Activated CD8-positive, alpha-beta memory T cell treated with anti-CD3 and anti-CD28 coated beads, Interleukin-2, amount 10 ng/mL, durations not matched to agents 7 days and 5 days (primary cell): ENCODE results near the gene MAST4. TPM values are rescaled to one million over a fixed set of nuclear protein-coding genes. Genes with fewer than 3 reads are reported as not detected.
"Not testable (repeated sequence)": the region's sequence is repeated elsewhere in the genome, so short reads cannot be mapped to it uniquely, and the experiment has no call there.

Source experiments
- ATAC-seq: fragments of 150-1000 bp; cut with Tn5 transposase; one replicate; pipeline ENCODE4 v1.10.0; 2021; ENCODE audit warnings: moderate library complexity
- CTCF ChIA-PET: fragments of 350-600 bp; sonication (Branson Sonifier 250); formaldehyde crosslinking; loops from one replicate; lab custom pipeline; 2021; ENCODE audit warnings: antibody characterized with exemption; lab: Charles Lee
- DNase-seq: peaks from one replicate; pipeline ENCODE4 v3.0.0-alpha.2; 2020
- H3K27ac Mint-ChIP-seq: one replicate; pipeline ENCODE4 v1.8.0; 2021; ENCODE audit warnings: mild to moderate bottlenecking, mixed read lengths
- H3K27me3 Mint-ChIP-seq: one replicate; pipeline ENCODE4 v1.8.0; 2021; ENCODE audit warnings: mixed read lengths
- H3K36me3 Mint-ChIP-seq: one replicate; pipeline ENCODE4 v1.8.0; 2021; ENCODE audit warnings: mild to moderate bottlenecking, mixed read lengths
- H3K4me1 Mint-ChIP-seq: one replicate; pipeline ENCODE4 v1.8.0; 2021; ENCODE audit warnings: mixed read lengths
- H3K4me3 Mint-ChIP-seq: one replicate; pipeline ENCODE4 v1.8.0; 2021; ENCODE audit warnings: mild to moderate bottlenecking, moderate library complexity, mixed read lengths
- H3K9me3 Mint-ChIP-seq: one replicate; pipeline ENCODE4 v1.8.0; 2022; ENCODE audit warnings: low read depth, mixed read lengths
- total RNA-seq, 2 experiments: library from RNA; stranded (reverse); gene quantifications; one replicate each; pipeline ENCODE4 v1.2.3, GENCODE V29; 2021

Gene MAST4
- total RNA-seq, 2 experiments from 2014 or later: 21.6 to 25.2 TPM

GRCh38 chr5:67163231-67163756, 567.1 kb downstream of the MAST4 start:
- peaks cover 71% of the 10 kb centered on the region for H3K4me1 Mint-ChIP-seq
- no peak for DNase-seq
- H3K27ac Mint-ChIP-seq: peak overlapping the region; percentile 100
- peak overlapping the region; percentile 87 for H3K4me3 Mint-ChIP-seq
- CTCF ChIA-PET: interaction anchor here (0.8 to 18.1 kb wide), 3 partner anchors 43 to 341 kb away, joined by 4 to 521 read pairs (median 5); partner anchors contain the start of gene CD180
- ATAC-seq: no peak
- no peaks in the 10 kb centered on the region for H3K27me3 Mint-ChIP-seq
- H3K36me3 Mint-ChIP-seq: peaks cover 60% of the 10 kb centered on the region
- no peaks in the 10 kb centered on the region for H3K9me3 Mint-ChIP-seq

DNA sequence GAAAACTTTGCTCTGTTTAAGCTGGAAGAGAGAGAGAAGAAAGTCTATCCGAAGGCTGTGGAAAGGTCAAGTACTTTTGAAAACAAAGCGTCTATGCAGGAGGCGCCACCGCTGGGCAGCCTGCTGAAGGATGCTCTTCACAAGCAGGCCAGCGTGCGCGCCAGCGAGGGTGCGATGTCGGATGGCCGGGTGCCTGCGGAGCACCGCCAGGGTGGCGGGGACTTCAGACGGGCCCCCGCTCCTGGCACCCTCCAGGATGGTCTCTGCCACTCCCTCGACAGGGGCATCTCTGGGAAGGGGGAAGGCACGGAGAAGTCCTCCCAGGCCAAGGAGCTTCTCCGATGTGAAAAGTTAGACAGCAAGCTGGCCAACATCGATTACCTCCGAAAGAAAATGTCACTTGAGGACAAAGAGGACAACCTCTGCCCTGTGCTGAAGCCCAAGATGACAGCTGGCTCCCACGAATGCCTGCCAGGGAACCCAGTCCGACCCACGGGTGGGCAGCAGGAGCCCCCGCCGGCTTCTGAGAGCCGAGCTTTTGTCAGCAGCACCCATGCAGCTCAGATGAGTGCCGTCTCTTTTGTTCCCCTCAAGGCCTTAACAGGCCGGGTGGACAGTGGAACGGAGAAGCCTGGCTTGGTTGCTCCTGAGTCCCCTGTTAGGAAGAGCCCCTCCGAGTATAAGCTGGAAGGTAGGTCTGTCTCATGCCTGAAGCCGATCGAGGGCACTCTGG, 567.8 kb downstream of the MAST4 start:
- Mint-ChIP-seq H3K4me1 (peaks cover 74% of the 10 kb centered on the region), H3K4me3 (peak overlapping the region; percentile 87), H3K9me3 (no peaks in the 10 kb centered on the region), H3K27ac (peak overlapping the region; percentile 100), H3K27me3 (no peaks in the 10 kb centered on the region), H3K36me3 (peaks cover 65% of the 10 kb centered on the region)
- no peak for DNase-seq
- CTCF ChIA-PET: interaction anchor here (0.8 to 18.1 kb wide), 3 partner anchors 8 to 43 kb away, joined by 3 to 521 read pairs (median 4); partner anchors contain the start of gene CD180
- ATAC-seq: no peak

DNA sequence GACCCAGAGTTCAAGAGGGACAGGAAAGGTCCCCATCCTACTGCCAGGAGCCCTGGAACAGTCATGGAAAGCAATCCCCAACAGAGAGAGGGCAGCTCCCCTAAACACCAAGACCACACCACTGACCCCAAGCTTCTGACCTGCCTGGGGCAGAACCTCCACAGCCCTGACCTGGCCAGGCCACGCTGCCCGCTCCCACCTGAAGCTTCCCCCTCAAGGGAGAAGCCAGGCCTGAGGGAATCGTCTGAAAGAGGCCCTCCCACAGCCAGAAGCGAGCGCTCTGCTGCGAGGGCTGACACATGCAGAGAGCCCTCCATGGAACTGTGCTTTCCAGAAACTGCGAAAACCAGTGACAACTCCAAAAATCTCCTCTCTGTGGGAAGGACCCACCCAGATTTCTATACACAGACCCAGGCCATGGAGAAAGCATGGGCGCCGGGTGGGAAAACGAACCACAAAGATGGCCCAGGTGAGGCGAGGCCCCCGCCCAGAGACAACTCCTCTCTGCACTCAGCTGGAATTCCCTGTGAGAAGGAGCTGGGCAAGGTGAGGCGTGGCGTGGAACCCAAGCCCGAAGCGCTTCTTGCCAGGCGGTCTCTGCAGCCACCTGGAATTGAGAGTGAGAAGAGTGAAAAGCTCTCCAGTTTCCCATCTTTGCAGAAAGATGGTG, 568.8 kb downstream of the MAST4 start:
- Mint-ChIP-seq H3K27me3 (no peaks in the 10 kb centered on the region), H3K4me3 (peak overlapping the region; percentile 87), H3K4me1 (peaks cover 69% of the 10 kb centered on the region), H3K9me3 (no peaks in the 10 kb centered on the region), H3K27ac (peak overlapping the region; percentile 100), H3K36me3 (peaks cover 69% of the 10 kb centered on the region)
- CTCF ChIA-PET: interaction anchor here (1.0 to 18.1 kb wide), 2 partner anchors 9 to 42 kb away, joined by 3 to 521 read pairs; partner anchors contain the start of gene CD180
- DNase-seq: no peak
- no peak for ATAC-seq

- Mint-ChIP-seq H3K4me3 (peak overlapping the region; percentile 87), H3K4me1 (peaks cover 63% of the 10 kb centered on the region), H3K36me3 (peaks cover 67% of the 10 kb centered on the region), H3K27me3 (no peaks in the 10 kb centered on the region), H3K9me3 (no peaks in the 10 kb centered on the region), H3K27ac (peak overlapping the region; percentile 100)
- ATAC-seq: peak; percentile 82
- peak; percentile 96 for DNase-seq
- CTCF ChIA-PET: interaction anchor here (0.9 to 18.1 kb wide), 8 partner anchors 11 to 343 kb away, joined by 3 to 521 read pairs (median 12); partner anchors contain the start of gene CD180
These were observed 569.6 kb downstream of the MAST4 start for GRCh38 chr5:67165526-67166459.

GRCh38 chr5:67166460-67167285, 570.5 kb downstream of the MAST4 start:
- Mint-ChIP-seq H3K27me3 (no peaks in the 10 kb centered on the region), H3K4me1 (peaks cover 54% of the 10 kb centered on the region), H3K4me3 (peak overlapping the region; percentile 87), H3K27ac (peak overlapping the region; percentile 100), H3K36me3 (peaks cover 61% of the 10 kb centered on the region), H3K9me3 (no peaks in the 10 kb centered on the region)
- peak; percentile 94 for DNase-seq
- ATAC-seq: peak; percentile 77
- CTCF ChIA-PET: interaction anchor here (0.9 to 18.1 kb wide), 10 partner anchors 10 to 344 kb away, joined by 3 to 521 read pairs (median 7); partner anchors contain the start of gene CD180

GRCh38 chr5:67168069-67168468, 571.9 kb downstream of the MAST4 start:
- no peaks in the 10 kb centered on the region for H3K27me3 Mint-ChIP-seq
- H3K27ac Mint-ChIP-seq: peak overlapping the region; percentile 100
- no peaks in the 10 kb centered on the region for H3K9me3 Mint-ChIP-seq
- peaks cover 52% of the 10 kb centered on the region for H3K36me3 Mint-ChIP-seq
- no peak for DNase-seq
- H3K4me3 Mint-ChIP-seq: peak overlapping the region; percentile 87
- no peak for ATAC-seq
- CTCF ChIA-PET: interaction anchor here (1.4 to 18.1 kb wide), 4 partner anchors 9 to 39 kb away, joined by 4 to 521 read pairs (median 16); partner anchors contain the start of gene CD180
- H3K4me1 Mint-ChIP-seq: peaks cover 40% of the 10 kb centered on the region

- peaks cover 28% of the 10 kb centered on the region for H3K4me1 Mint-ChIP-seq
- H3K27ac Mint-ChIP-seq: no peak overlapping the region
- no peaks in the 10 kb centered on the region for H3K27me3 Mint-ChIP-seq
- peaks cover 5% of the 10 kb centered on the region for H3K9me3 Mint-ChIP-seq
- ATAC-seq (no peak), DNase-seq (no peak)
- peaks cover 42% of the 10 kb centered on the region for H3K36me3 Mint-ChIP-seq
- H3K4me3 Mint-ChIP-seq: no peak overlapping the region
- CTCF ChIA-PET: interaction anchor here (1.0 to 18.1 kb wide), 2 partner anchors 21 to 36 kb away, joined by 3 to 521 read pairs; partner anchors contain the start of gene CD180
These were observed 574.6 kb downstream of the MAST4 start for GRCh38 chr5:67170767-67171166.

DNA sequence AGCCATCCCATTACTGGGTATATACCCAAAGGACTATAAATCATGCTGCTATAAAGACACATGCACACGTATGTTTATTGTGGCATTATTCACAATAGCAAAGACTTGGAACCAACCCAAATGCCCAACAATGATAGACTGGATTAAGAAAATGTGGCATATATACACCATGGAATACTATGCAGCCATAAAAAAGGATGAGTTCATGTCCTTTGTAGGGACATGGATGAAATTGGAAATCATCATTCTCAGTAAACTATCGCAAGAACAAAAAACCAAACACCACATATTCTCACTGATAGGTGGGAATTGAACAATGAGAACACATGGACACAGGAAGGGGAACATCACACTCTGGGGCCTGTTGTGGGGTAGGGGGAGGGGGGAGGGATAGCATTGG, 577.2 kb downstream of the MAST4 start:
- Mint-ChIP-seq H3K9me3 (peaks cover 17% of the 10 kb centered on the region), H3K36me3 (peaks cover 52% of the 10 kb centered on the region), H3K4me1 (peaks cover 25% of the 10 kb centered on the region)
- ATAC-seq, CTCF ChIA-PET, H3K27me3 Mint-ChIP-seq, H3K4me3 Mint-ChIP-seq, H3K27ac Mint-ChIP-seq, DNase-seq: not testable (repeated sequence)

DNA sequence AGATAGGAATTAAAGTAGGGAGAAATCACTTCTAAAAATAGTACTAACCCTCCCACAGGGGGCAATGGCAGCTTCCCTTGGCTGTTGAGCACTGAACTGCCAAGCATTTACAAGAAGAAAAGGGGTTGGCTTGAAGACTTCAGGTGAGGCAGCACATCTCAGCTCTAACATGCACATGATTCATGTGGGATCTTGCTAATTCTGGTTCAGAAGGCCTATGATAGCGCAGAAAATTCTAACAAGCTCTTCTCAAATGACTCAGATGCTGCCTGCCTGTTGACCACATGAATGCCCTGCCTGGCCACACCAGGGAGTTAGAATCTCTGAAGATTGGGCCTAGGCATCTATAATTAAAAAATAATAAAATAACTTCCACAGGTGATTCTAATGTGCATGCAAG, 577.8 kb downstream of the MAST4 start:
- peaks cover 17% of the 10 kb centered on the region for H3K9me3 Mint-ChIP-seq
- CTCF ChIA-PET: interaction anchor here (0.7 kb wide), 1 partner anchor 36 kb away, joined by 3 read pairs; no protein-coding TSS in a partner anchor
- H3K36me3 Mint-ChIP-seq: peaks cover 50% of the 10 kb centered on the region
- H3K27me3 Mint-ChIP-seq: no peaks in the 10 kb centered on the region
- H3K27ac Mint-ChIP-seq: peak overlapping the region; percentile 13
- peaks cover 24% of the 10 kb centered on the region for H3K4me1 Mint-ChIP-seq
- H3K4me3 Mint-ChIP-seq: no peak overlapping the region
- ATAC-seq (peak; percentile 33), DNase-seq (no peak)

DNA sequence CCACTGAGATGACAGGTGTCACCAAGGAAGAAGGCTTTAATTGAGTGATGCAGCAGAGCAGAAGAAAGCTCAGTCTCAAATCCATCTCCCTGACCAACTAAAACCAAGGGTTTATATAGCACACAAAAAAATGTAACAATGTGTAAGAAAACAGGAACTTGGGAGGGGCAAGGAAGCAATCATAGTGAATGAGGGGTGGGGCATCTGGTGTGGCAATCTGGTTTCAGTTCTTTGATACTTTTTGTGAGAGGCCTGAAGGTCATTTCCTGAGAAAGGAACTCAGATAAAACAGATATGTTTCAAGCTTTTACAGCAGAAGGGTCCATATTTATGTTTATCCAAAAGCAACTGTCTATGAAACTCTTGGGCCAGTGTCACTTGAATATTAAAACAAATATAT, 580.7 kb downstream of the MAST4 start:
- H3K27ac Mint-ChIP-seq: peak overlapping the region; percentile 16
- no peak overlapping the region for H3K4me3 Mint-ChIP-seq
- no peak for ATAC-seq
- peaks cover 17% of the 10 kb centered on the region for H3K9me3 Mint-ChIP-seq
- H3K4me1 Mint-ChIP-seq: peaks cover 45% of the 10 kb centered on the region
- no peaks in the 10 kb centered on the region for H3K27me3 Mint-ChIP-seq
- no peak for DNase-seq
- H3K36me3 Mint-ChIP-seq: peaks cover 58% of the 10 kb centered on the region
- CTCF ChIA-PET: interaction anchor here (3.5 kb wide), 1 partner anchor 10 kb away, joined by 13 read pairs; no protein-coding TSS in a partner anchor

- peaks cover 57% of the 10 kb centered on the region for H3K36me3 Mint-ChIP-seq
These were observed 581.9 kb downstream of the MAST4 start for GRCh38 chr5:67178085-67178484.

More at GRCh38 chr5:67178085-67178484, 581.9 kb downstream of the MAST4 start:
- H3K9me3 Mint-ChIP-seq: peaks cover 17% of the 10 kb centered on the region
- H3K4me3 Mint-ChIP-seq: no peak overlapping the region
- H3K27ac Mint-ChIP-seq: no peak overlapping the region
- no peak for ATAC-seq
- H3K27me3 Mint-ChIP-seq: no peaks in the 10 kb centered on the region
- CTCF ChIA-PET: interaction anchor here (3.5 kb wide), 1 partner anchor 11 kb away, joined by 13 read pairs; no protein-coding TSS in a partner anchor
- H3K4me1 Mint-ChIP-seq: peaks cover 55% of the 10 kb centered on the region
- no peak for DNase-seq
